Esophagus squamous epithelium (tissue), 5 donors: ENCODE results near the gene DEFB114. TPM values are rescaled to one million over a fixed set of nuclear protein-coding genes. Genes with fewer than 3 reads are reported as not detected.

ENCODE experiments used
- DNase-seq: peaks from one replicate; lab custom pipeline; 2025; lab: John Stamatoyannopoulos, UW
- H3K27ac ChIP-seq, 4 donors: fragments of 200-600 bp; sonication (generic); one replicate each; pipeline ENCODE4 v1.5.1; 2016 to 2019; ENCODE audit warnings: mild to moderate bottlenecking in 1 of 4
- H3K27me3 ChIP-seq, 4 donors: fragments of 200-600 bp; sonication (generic); 1 replicate in 3 of 4; 2 replicates in 1 of 4; pipeline versions ENCODE4 v1.5.1 to v1.6.0; 2017 to 2021; ENCODE audit warnings: antibody characterized with exemption in 1 of 4
- H3K36me3 ChIP-seq, 3 donors: fragments of 200-600 bp; sonication (generic); one replicate each; pipeline ENCODE4 v1.5.1; 2016 to 2019
- H3K4me1 ChIP-seq, 3 donors: fragments of 200-600 bp; sonication (generic); one replicate each; pipeline ENCODE4 v1.5.1; 2017 to 2019
- H3K4me3 ChIP-seq, 4 donors: fragments of 200-600 bp; sonication (generic); 1 replicate in 3 of 4; 2 replicates in 1 of 4; pipeline ENCODE4 v1.5.1; 2016 to 2019; ENCODE audit warnings: mild to moderate bottlenecking in 2 of 4, moderate library complexity in 1 of 4
- H3K9me3 ChIP-seq, 3 donors: fragments of 200-600 bp; sonication (generic); one replicate each; pipeline ENCODE4 v1.5.1; 2016 to 2019
- POLR2A ChIP-seq, 4 donors: fragments of 450-650 bp; IDR thresholded peaks; one replicate each; pipeline ENCODE4 v1.6.1; 2017; ENCODE audit warnings: antibody characterized with exemption in 4 of 4, mild to moderate bottlenecking in 4 of 4, moderate library complexity in 3 of 4
- WGBS, 2 donors: methylation state at CpG; one replicate each; pipeline ENCODE4 v1.1.5; 2018; 5-methylcytosine and 5-hydroxymethylcytosine counted together
- intact Hi-C: fragments of 100-400 bp; cut with DNase I; formaldehyde crosslinking; loops from one replicate; pipeline ENCODE4 v1.15.0; 2022
- total RNA-seq, 4 donors: library from RNA; depleted of rRNA; stranded (reverse); fragments of >200 nt; gene quantifications; one replicate each; pipeline ENCODE4 v1.1.0, GENCODE V29; 2016
- TF ChIP-seq, protein P1 (sequence below), 6 experiments: fragments of 450-650 bp in 4 of 6; fragments of 200-600 bp in 2 of 6; sonication (generic) in 2 of 6; IDR thresholded peaks; one replicate each; pipeline ENCODE4 v1.5.1; 2016 to 2019; ENCODE audit warnings: antibody characterized with exemption in 6 of 6, mild to moderate bottlenecking in 4 of 6, moderate library complexity in 4 of 6
- donor health status: DM: yes; HTN: yes; CAD: no.

The DEFB114 gene, protein sequence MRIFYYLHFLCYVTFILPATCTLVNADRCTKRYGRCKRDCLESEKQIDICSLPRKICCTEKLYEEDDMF
- total RNA-seq: not detected

DNA sequence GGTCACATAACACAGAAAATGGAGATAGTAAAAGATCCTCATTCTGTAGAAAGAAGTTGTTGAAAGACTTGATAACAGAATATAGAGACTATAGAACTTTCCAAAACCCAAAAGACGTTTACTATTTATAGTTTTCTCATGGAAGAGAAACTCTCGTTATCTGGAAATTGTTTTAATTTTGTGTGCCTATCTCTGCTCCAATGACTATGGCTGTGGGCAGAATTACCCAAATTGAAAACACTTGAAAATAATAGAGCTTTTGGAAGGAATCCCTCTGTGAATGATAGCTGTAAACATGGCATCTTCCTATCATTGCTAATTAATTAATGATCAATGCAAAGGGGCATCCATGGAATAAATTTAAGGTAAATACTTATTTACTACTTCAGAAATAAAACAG lies at the start of gene DEFB114:
Gene DEFB114, minus strand, starts transcription at position 101 of the 400 bp plus-strand sequence. Its CDS starts 59 bp downstream, at position 42.
- intact Hi-C loops: no loop called here

DNA sequence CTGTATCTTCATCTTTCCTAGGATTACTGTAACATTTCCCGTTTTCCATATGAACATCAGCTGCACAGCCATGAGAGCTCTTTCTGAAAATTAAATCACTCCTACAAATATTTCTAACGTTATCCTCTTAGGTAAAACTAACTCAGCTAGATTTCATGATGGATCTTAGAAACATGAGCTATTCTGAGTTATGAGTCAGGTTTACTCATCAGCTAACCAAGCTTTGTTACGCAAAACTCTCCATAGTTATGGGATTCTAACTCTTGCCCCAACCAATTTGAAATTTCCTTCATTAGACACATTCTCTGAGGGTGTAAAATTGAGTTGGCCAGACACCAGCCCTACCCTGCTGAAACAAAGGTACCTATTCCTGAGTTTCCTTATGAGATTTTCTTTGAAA lies 43.9 kb upstream of the DEFB114 start:
- no peak for DNase-seq
- Histone ChIP-seq H3K27ac (no peak overlapping the region), H3K4me3 (no peak overlapping the region), H3K36me3 (no peaks in the 10 kb centered on the region), H3K4me1 (no peaks in the 10 kb centered on the region), H3K9me3 (no peaks in the 10 kb centered on the region), H3K27me3 (no peaks in the 10 kb centered on the region)
- TF ChIP-seq, protein P1, sequence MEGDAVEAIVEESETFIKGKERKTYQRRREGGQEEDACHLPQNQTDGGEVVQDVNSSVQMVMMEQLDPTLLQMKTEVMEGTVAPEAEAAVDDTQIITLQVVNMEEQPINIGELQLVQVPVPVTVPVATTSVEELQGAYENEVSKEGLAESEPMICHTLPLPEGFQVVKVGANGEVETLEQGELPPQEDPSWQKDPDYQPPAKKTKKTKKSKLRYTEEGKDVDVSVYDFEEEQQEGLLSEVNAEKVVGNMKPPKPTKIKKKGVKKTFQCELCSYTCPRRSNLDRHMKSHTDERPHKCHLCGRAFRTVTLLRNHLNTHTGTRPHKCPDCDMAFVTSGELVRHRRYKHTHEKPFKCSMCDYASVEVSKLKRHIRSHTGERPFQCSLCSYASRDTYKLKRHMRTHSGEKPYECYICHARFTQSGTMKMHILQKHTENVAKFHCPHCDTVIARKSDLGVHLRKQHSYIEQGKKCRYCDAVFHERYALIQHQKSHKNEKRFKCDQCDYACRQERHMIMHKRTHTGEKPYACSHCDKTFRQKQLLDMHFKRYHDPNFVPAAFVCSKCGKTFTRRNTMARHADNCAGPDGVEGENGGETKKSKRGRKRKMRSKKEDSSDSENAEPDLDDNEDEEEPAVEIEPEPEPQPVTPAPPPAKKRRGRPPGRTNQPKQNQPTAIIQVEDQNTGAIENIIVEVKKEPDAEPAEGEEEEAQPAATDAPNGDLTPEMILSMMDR (IDR thresholded peaks at IDR 0.05): no peak
- TF ChIP-seq POLR2A (IDR thresholded peaks at IDR 0.05): no peak
- intact Hi-C loops: no loop called here
- WGBS, 2 donors: 36 to 51% methylated on average over 3 of the region's 3 CpGs

More for the DNA sequence above, at the start of gene DEFB114:
- Histone ChIP-seq H3K9me3 (no peaks in the 10 kb centered on the region), H3K27me3 (no peaks in the 10 kb centered on the region), H3K4me3 (no peak within 1 kb of the TSS), H3K27ac (no peak within 1 kb of the TSS), H3K4me1 (no peaks in the 10 kb centered on the region), H3K36me3 (no peaks in the 10 kb centered on the region)
- DNase-seq: no peak
- WGBS, 2 donors: 59 to 78% methylated on average over 2 of the region's 2 CpGs
- TF ChIP-seq POLR2A (IDR thresholded peaks at IDR 0.05): no peak
- TF ChIP-seq, protein P1 (IDR thresholded peaks at IDR 0.05): no peak

DNA sequence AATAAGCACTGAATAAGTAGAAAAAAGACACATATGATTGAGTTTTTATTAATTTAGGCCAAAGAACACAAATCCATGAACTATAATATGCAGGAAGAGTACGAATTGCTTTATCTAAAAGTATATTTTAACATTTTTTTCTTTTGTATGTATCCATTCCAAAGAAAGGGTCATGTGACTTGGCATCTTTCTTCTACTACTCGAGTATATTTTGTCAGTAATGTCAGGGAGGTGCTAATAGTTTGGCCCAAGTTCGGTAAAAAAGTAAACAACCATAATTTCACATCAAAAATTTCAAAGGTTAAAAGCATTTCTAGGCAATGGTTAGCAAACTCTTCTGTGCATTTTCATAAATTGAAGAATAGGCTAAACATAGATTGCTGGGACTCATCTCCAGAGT lies 39.2 kb upstream of the DEFB114 start:
- H3K9me3 ChIP-seq: no peaks in the 10 kb centered on the region
- no peak overlapping the region for H3K4me3 ChIP-seq
- no peaks in the 10 kb centered on the region for H3K27me3 ChIP-seq
- 39 to 57% methylated on average over 3 of the region's 3 CpGs for WGBS, 2 donors
- no peaks in the 10 kb centered on the region for H3K36me3 ChIP-seq
- H3K4me1 ChIP-seq: no peaks in the 10 kb centered on the region
- intact Hi-C loops: no loop called here
- no peak overlapping the region for H3K27ac ChIP-seq
- TF ChIP-seq POLR2A (IDR thresholded peaks at IDR 0.05): no peak
- TF ChIP-seq, protein P1 (IDR thresholded peaks at IDR 0.05): no peak
- DNase-seq: no peak

DNA sequence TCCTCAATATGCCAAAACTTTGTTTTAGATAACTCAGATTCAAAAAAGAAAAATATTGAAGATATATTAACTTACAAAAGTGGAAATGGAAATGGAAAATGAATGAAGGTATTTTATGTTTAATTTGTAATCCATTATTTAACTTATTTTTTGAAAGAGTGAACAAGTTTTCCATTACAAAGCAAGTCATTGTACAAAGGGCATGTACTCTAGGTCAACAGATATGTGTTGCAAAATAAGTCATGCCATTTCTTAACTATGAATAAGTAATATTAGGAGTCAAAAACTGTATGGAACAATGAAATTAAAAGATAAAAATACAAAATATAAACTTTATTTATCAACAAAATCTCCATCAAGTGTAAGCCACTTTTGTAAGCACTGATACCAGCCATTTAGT lies 31.3 kb upstream of the DEFB114 start:
- intact Hi-C loops: no loop called here
- TF ChIP-seq POLR2A (IDR thresholded peaks at IDR 0.05): no peak
- DNase-seq: no peak
- H3K36me3 ChIP-seq: no peaks in the 10 kb centered on the region
- H3K9me3 ChIP-seq: no peaks in the 10 kb centered on the region
- H3K27me3 ChIP-seq: no peaks in the 10 kb centered on the region
- no peaks in the 10 kb centered on the region for H3K4me1 ChIP-seq
- H3K4me3 ChIP-seq: no peak overlapping the region
- H3K27ac ChIP-seq: no peak overlapping the region

DNA sequence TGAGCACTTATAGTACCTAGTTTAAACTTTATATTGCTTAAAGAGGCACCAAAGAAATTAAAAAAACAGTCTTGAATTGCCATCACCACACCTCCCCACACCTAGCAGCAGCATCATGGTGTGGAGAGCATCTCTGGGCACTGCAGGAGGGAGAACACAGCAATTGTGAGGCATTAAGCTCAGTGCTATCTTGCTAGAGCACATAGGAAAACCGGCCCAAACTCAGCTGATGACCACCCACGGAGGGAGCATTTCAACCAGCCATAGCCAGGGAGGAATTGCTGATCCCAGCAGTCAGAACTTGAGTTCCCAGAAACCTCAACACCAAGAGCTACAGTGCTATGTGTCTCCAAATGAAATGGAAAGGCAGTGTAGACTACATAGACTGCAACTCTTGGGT lies 24.9 kb upstream of the DEFB114 start:
- 40 to 82% methylated on average over 1 to 2 of the region's 2 CpGs for WGBS, 2 donors
- no peak for TF ChIP-seq POLR2A (IDR thresholded peaks at IDR 0.05)
- TF ChIP-seq, protein P1 (IDR thresholded peaks at IDR 0.05): no peak
- Histone ChIP-seq H3K36me3 (no peaks in the 10 kb centered on the region), H3K4me3 (no peak overlapping the region), H3K9me3 (no peaks in the 10 kb centered on the region), H3K27ac (no peak overlapping the region), H3K27me3 (no peaks in the 10 kb centered on the region), H3K4me1 (no peaks in the 10 kb centered on the region)
- DNase-seq: no peak
- intact Hi-C loops: no loop called here

DNA sequence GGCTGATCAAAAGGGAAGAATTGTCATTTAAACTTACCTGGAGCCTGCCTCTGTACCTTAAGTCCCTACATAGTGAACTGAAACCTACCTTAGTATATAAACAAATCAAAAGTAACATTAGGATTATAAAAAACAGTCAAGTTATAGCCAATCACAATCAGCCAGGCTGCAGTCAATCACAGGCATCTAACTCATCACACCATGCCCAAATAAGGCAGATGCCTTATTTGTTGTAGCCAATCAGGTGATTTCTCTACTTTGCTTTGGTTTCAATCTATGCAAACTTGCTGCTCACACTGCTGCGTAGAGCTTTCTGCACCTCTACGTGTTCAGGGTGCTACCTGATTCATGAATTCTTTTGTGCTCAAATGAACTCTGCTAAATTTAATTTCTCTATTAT lies 23.8 kb upstream of the DEFB114 start:
- Histone ChIP-seq H3K4me1 (no peaks in the 10 kb centered on the region), H3K9me3 (no peaks in the 10 kb centered on the region), H3K4me3 (no peak overlapping the region), H3K36me3 (no peaks in the 10 kb centered on the region), H3K27me3 (no peaks in the 10 kb centered on the region), H3K27ac (no peak overlapping the region)
- intact Hi-C loops: no loop called here
- no peak for DNase-seq
- TF ChIP-seq POLR2A (IDR thresholded peaks at IDR 0.05): no peak
- TF ChIP-seq, protein P1 (IDR thresholded peaks at IDR 0.05): no peak
- WGBS, 2 donors: 89 to 90% methylated on average over 2 of the region's 2 CpGs
